H54 (cell line): ENCODE measurements around the gene METTL23.
"Not testable (repeated sequence)": the region's sequence is repeated elsewhere in the genome, so short reads cannot be mapped to it uniquely, and the experiment has no call there.

Source experiments
- DNase-seq: peaks from one replicate; pipeline ENCODE4 v3.0.0; 2011; ENCODE audit warnings: low spot score, mixed read lengths; ENCODE audit not compliant: insufficient read length
- FAIRE-seq: peaks from 3 replicates; lab custom pipeline; 2011; peaks lifted over from hg19 to GRCh38; lab: Jason Lieb, UNC
- POLR2A ChIP-seq: IDR thresholded peaks from 2 replicates; pipeline ENCODE4 v1.6.1; 2011; ENCODE audit warnings: low read depth, mild to moderate bottlenecking, low read length

The METTL23 gene

DNA sequence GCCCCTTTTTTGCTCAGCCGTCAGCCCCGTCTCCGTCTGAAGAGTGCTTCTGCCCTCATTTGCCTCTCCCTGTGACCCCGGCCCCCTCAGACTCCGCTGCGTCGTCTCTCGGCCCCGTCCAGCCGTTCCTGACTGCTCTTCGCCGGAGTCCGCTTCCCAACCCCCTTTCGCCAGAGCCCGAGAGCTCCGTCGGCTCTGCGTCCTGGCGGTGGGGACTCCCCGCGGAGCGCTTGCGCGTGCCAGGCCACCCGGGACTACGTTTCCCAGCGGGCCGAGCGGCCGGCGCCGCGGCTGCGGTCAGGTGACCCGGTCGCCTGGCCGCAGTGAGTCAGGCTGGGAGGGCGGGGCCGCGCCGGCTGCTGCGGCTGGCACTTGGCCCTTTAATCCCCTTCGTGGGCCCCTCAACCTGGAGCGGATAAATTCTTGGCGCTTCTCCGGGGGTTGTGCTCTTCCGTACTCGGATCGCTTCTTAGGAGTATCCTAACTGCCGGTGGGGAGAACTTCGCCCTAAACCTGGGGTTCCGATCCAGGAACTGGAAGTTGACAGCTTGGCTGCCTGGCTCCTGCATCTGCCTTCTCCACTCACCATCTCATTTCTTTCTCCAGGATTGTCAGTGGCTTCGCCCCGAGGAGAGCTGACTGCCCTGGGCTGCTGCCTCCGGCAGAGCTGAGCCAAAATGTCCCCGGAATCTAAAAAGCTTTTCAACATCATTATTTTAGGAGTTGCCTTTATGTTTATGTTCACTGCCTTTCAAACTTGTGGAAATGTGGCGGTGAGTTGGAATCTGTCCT is 11.2 kb downstream of the METTL23 start, which contains the start of gene MFSD11:
Gene MFSD11 (plus strand): TSS at position 444 of the 792 bp plus-strand sequence. CDS start 234 bp downstream, at position 678.
- DNase-seq (peak; percentile 91), FAIRE-seq (no peak)
- peak; percentile 54 for TF ChIP-seq POLR2A

- DNase-seq (no peak), FAIRE-seq (no peak)
- no peak for TF ChIP-seq POLR2A
These were observed 11.8 kb downstream of the METTL23 start for GRCh38 chr17:76738468-76738850.

- not testable (repeated sequence) for DNase-seq, FAIRE-seq
These were observed 13.0 kb downstream of the METTL23 start for GRCh38 chr17:76739568-76740115.

- no peak for DNase-seq
- no peak for TF ChIP-seq POLR2A
- FAIRE-seq: no peak
These were observed 13.9 kb downstream of the METTL23 start for GRCh38 chr17:76740329-76741118.

DNA sequence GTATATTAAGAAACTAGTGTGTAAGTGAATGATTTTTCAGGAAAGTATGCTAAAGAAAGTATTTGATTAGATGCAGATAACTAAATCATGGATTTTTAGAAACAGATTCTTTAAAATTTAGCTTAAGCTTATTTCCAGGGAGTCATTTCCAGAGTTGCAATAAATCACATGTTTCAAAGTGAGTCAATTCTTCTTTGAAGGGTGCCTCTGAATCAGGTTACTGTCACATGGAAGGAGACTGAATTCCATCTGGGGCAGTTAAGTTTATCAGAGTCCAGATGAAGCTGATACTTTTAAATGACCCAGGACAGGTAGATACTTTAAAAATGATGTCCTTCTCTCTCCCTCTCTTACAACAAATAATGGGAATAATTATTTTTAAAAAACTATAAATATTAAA is 16.3 kb downstream of the METTL23 start:
- DNase-seq (no peak), FAIRE-seq (peak; percentile 30)
- no peak for TF ChIP-seq POLR2A

DNA sequence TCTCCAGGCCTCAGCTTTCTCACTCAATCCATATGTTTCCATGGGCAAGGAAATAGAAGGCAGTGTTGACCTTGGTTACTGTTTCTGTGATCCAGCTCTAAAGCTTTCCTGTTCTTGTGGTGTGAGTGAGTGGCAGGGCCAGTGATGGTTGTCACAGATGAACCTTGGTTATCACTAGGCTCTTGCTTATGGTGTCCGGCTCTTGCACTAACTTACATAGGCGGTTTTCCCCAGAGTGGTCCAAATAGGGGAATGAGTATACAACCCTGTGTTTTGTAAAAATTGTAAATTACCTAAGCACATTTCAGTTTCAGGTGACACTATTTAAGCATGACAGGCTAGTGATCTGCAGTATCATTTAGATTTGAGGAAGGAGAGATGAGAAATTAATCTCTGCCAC is 18.1 kb downstream of the METTL23 start:
- DNase-seq: no peak
- TF ChIP-seq POLR2A: no peak
- no peak for FAIRE-seq

DNA sequence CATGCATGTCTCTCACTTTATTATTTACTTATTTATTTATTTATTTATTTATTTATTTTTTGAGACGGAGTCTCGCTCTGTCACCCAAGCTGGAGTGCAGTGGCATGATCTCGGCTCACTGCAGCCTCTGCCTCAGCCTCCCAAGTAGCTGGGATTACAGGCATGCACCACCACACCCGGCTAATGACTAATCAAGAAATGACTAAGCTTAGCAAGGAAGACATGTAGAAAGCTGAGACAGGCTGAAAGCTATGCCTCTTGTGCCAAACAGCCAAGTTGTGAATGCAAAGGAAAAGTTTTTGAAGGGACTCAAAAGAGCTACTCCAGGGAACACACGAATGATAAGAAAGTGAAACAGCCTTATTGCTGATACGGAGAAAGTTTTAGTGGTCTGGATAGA is 19.1 kb downstream of the METTL23 start:
- DNase-seq, FAIRE-seq: not testable (repeated sequence)

DNA sequence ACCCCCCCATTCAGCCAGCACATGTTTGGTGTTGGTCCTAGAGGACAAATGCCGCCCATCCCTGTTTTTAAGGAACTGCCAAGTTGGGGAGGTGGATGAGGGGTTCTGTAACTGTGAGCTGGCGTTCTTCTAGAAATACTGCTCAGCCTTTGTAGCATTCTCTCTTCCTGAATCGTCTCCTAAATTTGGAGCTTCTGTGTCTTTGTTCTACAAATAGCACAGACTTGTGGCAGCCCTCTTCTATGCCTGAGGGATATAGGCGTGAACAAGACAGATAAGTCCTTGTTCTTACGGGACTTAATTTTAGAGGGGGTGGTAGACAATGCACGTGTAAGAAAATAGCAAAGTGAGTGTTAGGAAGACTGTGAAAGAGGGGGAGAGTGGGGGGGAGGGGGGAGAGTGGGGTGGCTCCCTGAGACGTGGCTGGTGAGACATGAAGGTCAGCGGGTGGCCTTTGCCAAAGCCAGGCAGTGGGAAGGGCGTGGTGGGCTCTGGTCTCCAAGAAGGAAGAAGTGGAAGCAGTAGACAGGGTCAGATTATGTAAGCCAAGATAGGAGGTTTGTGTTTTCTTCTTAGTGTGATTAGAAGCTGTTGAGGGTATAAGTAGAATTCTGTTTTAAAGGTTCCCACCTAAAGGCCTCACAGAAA is 21.2 kb downstream of the METTL23 start:
- DNase-seq (no peak), FAIRE-seq (no peak)
- TF ChIP-seq POLR2A: no peak

DNA sequence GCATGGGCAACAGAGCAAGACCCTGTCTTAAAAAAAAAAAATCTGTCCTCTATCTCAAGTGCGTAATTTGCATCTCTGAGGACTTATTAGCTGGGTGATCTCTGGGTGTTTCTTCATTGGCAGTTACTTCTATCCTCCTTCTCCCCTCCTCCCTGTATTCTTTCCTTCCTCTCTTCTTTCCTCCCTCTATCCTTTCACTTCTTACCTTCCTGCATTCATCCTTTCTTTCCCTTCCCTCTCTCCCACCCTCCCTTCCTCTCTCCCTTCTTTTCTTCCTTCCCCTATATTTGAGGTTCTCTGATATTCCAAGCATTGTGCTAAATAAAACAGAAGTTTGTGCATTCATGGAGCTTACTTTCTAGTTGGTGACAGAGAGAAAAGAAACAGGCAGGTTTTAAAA is 22.0 kb downstream of the METTL23 start:
- FAIRE-seq (no peak), DNase-seq (no peak)
- TF ChIP-seq POLR2A: no peak

GRCh38 chr17:76751416-76751993 is 24.9 kb downstream of the METTL23 start:
- no peak for TF ChIP-seq POLR2A
- FAIRE-seq (no peak), DNase-seq (no peak)

- no peak for FAIRE-seq
- no peak for DNase-seq
- no peak for TF ChIP-seq POLR2A
These were observed 25.4 kb downstream of the METTL23 start for GRCh38 chr17:76752006-76752405.

DNA sequence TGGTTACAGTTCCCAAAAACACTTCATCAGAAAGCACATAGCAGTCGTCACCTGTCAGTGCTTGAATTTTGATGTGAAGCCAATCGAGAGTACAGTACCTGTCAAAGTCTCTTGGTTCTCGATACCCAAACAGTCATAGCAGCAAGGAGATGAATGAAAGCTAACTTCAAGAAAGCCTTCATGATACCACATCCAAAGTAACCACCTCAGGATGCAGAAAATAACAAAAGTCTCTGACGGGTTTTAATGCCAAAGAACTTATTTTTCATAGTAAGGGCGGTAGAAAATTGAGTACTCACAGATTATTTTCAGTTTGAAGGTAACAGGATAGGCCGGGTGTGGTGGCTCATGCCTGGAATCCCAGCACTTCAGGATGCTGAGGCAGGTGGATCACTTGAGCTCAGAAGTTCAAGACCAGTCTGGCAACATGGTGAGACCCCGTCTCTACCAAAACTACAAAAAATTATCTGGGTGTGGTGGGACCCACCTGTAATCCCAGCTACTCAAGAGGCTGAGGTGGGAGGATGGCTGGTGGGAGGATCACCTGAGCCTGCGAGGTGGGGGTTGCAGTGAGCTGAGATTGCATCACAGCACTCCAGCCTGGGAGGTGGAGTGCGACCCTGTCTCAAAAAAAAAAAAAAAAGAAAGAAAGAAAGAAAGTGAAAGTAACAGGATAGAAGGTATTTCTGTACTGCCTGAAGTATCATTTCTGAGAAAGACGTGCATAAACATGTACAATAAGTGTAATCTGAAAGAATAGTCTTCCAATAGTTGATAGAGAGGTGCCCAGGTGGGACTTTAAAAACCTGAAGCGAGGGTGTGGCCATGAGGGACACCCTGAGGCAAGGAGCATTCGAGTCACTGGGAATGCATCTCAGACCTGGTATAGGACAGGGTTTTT is 26.7 kb downstream of the METTL23 start:
- FAIRE-seq (no peak), DNase-seq (no peak)
- TF ChIP-seq POLR2A: no peak

GRCh38 chr17:76755285-76755684 is 28.6 kb downstream of the METTL23 start:
- FAIRE-seq (no peak), DNase-seq (no peak)
- TF ChIP-seq POLR2A: no peak
